GM19099 (cell line): ENCODE results near the gene CD81.

Source experiments
- POLR2A ChIP-seq: IDR thresholded peaks from 3 replicates; pipeline ENCODE4 v1.6.1; 2011; ENCODE audit warnings: low read depth; ENCODE audit not compliant: insufficient read length; ENCODE audit errors: extremely low read depth

Gene CD81

DNA sequence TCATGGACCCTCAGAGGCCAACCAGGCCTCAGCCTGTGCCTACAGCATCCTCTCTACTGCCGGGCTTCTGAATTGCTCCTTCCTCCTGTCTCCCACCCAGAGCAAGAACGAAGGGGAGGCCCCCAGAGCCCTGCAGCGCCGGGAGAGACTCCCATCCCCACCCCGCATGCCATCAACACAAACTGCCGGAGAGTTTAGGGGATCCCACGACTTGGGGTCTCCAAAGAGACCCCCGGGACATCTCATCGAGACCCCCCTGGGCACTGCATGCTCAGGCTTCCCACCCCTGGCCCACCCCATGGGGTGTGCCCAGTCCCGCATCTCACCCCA lies 8.3 kb upstream of the CD81 start:
- no peak for TF ChIP-seq POLR2A

DNA sequence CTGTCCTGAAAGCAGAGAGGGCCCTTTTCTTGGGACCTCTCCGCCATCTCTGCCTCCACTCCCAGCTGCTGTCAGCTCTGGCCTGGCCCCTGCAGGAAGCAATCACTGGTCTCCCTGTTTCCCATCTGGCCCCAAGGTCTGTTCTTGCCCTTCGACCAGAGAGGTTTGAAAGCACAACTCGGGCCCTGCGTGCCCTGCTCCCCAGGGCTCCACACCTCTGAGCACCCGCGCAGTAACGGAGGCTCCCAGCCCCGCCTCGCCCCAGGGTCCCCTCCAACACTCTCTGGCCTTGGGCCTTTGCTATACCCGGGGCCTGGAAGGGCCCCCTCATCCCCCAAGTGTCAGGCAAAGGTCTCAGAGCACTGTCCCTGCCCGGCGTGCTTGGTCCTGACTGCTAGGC lies 7.8 kb upstream of the CD81 start:
- TF ChIP-seq POLR2A, result no peak

DNA sequence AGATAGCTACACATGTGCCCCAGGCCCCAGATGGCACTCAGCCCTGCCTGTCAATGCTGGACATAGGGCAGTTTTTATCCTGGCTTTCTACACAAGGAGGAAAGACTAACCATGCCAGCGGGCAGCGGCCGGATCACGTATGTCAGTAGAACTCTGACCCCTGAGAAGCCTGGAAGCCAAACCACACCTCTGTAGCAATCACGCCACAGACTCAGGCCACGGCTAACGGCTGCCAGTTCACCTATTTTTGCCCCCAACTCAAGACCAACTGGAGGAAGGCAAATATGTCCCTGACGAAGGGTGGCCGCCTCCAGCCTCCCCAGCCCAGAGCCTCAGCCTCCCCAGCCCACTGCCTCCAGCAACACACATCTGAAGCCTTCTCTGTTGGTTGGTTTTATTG lies 7.2 kb upstream of the CD81 start:
- TF ChIP-seq POLR2A, result no peak

DNA sequence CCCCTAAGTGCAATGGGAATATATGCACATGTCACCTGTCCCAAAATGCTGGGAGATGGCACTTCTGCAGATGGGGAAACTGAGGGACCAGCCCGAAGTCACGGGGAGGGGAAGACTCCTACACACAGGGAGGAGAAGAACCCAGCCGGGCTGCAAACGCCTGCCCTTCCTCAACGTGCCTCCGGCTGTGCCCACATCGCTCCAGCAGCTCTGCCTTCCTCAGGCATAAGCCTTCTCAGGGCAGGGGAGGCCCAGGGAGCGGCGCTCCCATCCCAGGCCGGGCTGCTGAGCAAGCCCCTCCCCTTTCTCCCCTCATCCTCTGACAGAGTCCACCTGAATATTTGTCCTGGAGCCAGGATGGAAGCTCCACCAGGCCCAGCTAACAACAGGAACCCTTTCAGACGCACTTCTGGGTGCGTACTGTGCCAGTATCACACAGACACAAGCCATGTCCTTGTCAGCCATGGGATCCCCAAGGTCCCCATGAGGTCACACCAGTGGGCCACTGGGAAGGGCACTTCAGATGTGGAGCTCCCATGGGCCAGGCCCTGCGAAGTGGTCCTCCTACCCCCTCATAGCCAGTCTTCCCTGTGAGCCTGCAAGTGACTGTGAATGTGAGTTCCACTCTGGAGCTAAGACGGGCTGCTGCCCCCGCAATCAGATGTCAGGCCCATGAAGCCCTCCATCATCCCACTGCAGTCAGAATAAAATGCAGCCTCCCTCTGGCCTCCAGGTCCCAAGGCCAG lies 2.5 kb upstream of the CD81 start:
- TF ChIP-seq POLR2A, result no peak

DNA sequence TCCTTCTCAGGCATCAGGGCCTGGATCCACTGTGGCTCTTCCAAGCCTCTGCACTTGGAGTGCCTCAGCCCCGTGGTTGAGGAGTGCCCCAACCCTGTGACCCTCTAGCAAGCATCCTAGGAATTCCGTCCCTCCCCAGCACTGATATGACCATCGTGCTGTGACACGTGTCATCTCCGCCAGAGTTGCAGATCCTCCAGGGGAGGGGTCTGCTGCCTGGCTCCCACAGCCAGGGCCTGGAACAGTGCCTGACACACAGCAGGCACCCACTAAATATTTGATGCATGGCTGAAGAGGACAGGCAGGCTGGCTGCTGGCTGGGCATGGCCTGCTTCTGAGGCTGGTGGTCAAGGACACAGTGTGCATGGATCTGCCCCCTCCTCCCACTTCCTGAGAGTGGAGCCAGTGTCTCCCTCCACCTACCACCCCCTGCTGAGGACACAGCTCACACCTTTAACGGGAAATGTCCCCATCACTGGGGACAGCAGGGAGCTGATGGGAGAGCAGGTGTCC lies 1.7 kb upstream of the CD81 start:
- TF ChIP-seq POLR2A, result no peak

DNA sequence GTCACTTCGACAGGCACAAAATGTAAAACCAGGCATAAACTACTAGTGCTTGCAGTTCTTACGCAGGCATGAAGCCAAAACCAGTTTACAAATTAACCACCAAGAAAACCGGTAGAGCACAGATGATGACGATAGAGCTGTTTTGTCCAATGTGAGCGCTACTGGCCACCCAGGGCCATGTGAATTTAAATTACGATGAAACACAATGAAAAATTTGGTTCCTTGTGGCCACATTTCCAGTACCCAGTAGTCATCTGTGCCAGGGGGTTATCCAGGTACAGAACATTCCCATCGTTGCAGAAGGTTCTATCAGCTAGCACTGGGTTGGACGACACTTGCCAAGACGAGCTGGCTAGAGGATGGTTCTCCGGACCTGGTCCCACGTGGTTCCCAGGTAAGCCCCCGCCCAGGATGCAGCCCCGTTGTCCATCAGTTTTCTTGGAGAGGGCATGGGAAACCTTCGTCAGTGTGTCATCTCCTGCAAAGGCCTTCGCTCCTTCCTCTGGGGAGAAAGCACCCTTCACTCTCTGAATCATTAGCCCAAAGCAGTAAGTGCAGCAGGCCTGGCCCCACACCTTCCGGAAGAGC lies 1.1 kb upstream of the CD81 start:
- TF ChIP-seq POLR2A, result no peak

DNA sequence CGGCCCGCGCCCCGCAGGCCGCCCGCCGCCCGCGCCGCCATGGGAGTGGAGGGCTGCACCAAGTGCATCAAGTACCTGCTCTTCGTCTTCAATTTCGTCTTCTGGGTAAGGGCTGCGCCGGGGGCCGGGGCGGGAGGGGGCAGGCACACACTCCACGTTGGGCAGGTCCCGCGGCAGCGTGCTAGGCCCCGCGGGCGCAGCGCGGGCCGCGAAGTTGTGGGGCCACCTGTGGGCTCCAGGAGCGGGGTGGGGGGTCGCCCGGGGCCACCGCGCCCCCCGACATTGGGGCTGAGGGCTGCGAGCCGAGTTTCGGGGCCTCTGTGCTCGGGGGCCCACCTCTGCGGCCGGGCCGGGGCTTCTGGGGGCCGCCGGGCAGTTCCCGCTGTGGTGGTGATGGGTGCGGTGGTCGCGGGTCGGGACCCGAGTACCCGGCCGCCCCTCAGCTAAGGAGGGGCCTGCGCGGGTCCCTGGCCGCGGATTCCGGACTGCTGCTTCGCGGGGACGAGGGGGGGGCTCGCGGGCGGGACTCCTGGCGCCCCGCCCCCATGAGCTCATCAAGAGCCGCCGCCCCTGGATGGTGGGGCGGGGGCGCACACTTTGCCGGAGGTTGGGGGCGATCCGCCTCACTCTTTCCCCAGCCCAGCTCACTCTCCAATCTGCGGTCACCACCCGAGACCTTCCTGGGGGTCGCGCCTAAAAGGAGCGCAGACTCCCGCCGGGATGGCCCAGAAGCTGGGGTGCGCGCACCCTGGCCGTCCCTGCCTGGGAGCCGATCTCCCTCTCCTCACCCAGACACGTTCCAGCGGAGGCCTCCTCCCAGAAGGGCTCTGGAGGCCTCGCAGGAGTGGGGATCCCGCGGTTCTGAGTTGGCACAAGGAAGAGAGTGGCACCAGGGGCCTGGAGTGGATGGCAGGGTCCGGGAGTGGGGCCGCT lies 667 bp downstream of the CD81 start:
- no peak for TF ChIP-seq POLR2A

DNA sequence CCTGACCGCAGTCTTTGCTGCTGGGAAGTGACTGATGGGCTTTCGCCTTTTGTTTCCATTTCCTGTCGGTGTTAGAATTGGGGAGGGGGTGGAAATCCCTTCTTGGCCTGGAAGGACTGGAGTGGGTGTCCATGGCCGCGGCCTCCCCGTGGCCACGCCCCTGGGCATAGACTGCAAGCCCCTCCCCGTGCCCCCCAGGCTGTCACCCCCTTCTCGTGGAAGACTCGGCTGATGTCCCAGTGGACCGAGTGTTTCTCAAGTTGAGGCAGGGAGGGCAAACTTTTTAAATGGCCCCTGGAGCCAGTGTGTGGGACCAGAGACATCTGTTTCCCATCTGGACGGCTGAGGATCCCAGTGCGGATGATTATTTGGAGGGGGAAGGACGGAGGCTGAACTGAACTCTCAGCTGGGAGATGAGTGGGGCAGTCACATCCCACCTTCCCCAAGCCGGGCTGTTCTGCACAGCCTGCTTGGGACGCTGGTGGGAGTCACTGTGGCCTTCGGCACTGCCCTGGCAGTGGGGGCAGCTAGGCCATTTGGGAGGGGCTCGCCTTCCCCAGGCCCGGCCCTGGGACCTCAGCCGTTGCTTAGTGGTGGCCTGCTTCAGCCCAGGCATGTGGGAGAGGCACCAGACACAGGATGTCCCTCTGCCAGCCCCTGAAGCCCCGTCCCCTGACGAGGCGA lies 1.6 kb downstream of the CD81 start:
- no peak for TF ChIP-seq POLR2A

DNA sequence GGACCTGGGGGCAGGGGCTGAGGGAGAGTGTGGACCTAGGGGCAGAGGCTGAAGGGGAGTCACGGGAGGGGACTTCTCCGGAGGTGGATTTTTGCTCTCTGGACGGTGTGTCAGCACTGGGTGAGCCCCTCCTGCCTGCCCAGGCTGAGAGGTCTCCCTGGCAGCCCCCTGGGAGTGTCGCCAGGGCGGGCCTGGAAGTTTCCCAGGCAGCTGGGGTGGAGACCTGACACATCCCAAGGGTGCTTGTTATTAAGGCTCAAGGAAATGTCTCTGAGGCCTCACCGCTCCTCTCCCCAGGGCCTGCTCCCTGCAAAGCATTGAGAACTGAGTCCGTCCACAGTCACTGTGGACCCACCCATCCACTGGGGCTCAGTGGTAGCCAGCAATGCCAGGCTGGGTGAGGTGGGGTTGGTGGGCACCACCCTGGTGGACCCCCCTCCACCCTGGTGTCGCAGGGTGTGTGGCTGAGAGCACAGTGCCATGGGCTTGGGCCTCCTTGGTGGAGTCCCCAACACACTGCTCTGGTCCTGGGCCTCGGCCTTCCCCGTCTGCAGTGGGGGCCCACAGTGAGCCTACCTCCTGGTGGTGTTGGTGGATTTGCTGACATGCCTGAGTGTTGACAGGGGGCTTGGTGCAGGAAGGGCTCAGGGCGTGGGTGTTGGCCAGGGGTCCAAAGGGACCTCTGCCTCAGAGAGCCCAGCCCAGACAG lies 2.5 kb downstream of the CD81 start:
- no peak for TF ChIP-seq POLR2A

DNA sequence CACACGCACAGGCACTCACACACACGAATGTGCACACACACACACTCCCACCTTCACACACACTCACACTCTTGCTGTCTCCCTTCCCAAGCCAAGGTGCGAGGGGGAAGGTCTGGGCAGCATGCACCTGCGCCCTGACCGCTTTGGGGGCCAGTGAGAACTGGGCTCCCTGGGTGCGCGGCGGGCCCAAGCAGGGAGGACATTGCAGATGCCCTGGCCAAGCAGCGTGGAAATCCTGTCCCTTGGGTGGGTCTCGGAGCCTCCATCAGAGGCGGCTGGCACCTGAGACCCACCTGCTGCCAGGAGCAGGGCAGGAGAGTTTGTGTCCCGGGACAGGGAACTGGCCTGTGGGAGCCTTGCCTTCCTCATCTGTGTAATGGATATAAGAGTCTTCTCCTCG lies 3.3 kb downstream of the CD81 start:
- no peak for TF ChIP-seq POLR2A

DNA sequence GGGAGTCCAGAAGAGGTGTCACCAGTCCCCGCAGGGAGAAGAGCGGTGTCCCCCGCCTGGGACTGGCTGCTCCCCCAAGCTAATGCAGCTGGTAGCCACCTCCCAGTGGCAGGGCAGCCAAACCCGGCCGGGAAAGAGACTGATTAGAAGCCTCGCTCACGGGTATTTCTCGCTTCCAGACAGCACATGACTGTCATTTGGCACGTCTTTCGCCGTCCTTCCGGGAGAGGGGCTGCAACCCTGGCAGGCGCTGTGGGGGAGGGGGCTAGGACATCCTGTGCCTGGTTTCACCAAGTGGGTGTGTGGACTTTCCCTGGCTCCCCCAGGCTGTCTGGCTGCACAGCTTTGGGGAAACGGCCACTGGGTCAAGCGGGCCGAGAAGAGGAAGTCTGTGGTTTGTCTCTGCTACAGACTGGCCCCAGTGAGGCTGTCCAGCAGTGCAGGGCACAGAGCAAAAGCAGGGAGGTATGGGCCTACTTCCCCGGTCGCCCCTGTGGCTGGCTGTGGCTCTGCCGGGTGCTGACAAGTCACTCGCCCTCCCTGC lies 3.8 kb downstream of the CD81 start:
- TF ChIP-seq POLR2A, result no peak

DNA sequence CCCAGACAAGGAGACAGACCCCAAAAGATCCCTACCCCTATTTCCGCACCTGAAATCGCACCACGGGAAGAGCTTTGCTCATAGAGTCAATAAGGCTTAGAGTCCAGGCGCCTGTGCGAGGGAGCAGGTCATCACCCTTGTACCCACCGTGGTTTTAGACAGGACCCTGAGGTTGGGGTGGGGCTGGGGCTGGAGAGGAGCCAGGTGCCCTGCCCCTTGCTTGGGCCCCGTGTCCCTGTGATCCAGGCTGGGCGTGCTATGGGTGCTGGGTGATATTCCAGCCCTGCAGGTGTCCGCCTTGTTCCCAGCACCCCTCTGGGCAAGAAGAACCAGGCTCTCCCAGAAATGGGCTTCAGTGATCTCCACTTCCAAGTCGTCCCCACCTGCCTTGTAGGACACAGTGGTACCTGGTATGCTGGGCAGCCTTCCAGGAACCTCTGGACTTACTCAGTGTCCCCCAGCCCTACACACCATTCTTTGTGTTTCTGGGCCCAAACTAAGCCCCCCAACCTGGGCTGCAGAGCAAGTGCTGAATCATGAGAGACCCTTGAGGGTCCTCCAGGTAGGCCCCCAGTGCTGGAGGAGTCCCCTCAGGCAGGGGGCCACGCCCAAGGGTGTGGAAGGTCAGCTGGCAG lies 4.5 kb downstream of the CD81 start:
- TF ChIP-seq POLR2A, result no peak

DNA sequence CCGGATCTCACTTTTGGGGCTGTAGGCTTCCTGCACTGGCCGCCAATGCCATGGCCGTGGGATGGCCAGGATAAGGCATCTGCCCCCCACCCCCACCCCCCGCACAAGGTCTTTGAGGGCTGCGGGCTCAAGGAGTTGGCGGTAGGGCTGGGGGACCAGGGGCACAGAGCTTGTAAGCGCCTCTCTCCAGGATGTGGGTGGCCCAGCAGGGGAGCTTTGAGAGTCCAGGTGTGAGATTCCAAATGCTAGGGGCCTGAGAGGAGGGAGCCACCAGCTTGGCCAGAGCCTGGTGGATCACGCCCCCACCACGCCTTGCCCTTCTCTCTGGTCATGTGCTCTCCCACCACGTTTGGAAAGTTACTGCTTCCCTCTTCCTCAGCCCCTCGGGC lies 5.0 kb downstream of the CD81 start:
- TF ChIP-seq POLR2A, result no peak
